Stimulated activated CD8-positive, alpha-beta memory T cell treated with anti-CD3 and anti-CD28 coated beads, Interleukin-15, amount 100 ng/mL, for 1 hour (primary cell): ENCODE measurements around the gene NEURL2.

ENCODE experiments used
- DNase-seq: peaks from one replicate; pipeline ENCODE4 v3.0.0-alpha.2; 2020; ENCODE audit warnings: low read depth

The NEURL2 gene

DNA sequence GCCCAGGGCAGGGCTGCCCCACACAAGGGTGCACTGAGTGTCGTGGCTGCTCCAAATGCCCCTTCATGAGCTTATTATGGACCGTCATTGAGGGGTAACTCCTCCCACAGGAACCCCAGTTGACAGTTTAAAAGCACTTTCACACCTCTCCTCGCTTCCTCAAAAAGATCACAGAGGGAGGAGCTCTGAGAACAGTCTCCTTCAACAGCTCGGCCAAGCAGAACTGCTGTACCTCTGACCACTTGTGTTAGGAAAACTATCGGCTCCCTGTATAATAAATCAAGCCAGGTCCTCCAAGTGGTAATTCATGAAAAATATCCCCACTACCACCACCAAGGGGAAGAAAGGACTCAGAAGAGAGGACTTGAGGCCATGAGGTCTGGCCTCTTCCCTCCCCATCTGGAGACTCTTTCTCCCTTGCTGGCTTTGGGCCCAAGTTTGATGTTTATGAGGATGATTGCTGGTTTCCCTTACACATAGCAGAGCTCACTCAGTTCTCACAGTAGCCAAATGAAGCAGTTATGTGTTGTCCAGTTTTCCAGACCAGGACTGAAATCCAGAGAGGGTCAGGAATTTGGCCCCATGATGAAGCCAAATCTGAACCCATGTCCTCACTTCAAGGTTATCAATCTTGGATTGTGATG, 48.7 kb downstream of the NEURL2 start:
- no peak for DNase-seq

DNA sequence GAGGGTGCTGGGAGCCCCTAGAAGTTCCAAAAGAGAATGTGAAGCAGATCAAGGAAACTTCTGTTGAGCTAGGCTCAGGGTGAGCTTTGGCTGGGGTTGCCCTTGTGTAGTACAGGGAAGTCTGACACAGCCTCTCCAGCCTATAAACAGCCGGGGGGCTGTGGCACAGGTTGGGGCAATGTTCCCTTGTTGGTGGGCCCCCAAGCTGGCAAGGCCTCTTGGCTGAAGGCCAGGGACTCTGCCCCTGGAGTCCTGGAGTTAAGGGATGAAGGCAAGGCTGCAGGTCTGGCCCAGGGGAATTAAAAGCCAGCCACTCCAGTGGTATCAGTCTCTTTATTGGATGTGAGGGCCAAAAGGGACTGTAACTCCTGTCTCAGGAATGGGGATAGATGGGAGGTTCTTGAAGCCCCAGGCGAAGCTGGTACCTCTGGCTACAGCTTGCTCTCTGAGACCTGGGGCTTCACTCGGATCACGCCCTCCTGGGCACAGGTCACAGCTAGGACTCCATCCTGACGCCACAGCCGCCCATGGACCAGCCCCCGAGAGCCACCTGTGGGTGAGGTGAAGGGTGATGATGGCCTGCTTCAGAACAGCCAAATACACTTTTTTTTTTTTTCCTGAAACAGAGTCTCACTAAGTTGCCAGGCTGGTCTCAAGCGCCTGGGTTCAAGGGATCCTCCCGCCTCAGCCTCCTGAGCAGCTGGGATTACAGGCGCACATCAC, 49.4 kb downstream of the NEURL2 start:
- DNase-seq, result no peak

DNA sequence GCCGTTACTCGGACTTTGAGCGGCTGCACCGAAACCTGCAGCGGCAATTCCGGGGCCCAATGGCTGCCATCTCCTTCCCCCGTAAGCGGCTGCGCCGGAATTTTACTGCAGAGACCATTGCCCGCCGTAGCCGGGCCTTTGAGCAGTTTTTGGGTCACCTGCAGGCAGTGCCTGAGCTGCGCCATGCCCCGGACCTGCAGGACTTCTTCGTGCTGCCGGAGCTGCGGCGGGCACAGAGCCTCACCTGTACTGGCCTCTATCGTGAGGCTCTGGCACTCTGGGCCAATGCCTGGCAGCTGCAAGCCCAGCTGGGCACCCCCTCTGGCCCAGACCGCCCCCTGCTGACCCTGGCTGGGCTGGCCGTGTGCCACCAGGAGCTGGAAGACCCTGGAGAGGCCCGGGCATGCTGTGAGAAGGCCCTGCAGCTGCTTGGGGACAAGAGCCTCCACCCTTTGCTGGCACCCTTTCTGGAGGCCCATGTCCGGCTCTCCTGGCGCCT, 50.3 kb downstream of the NEURL2 start:
- no peak for DNase-seq
